Body of pancreas (tissue), 4 donors: Measurements from ENCODE around the gene NRIP2. TPM values are rescaled to one million over a fixed set of nuclear protein-coding genes. Genes with fewer than 3 reads are reported as not detected.

ENCODE experiments used
- ATAC-seq: fragments of 150-250 bp; one replicate; pipeline ENCODE4 v1.9.1; 2016
- DNase-seq, 4 donors: peaks; one replicate each; pipeline ENCODE4 v3.0.0-alpha.2; 2019
- H3K27ac ChIP-seq, 4 donors: fragments of 200-600 bp; sonication (generic); 1 replicate in 3 of 4; 2 replicates in 1 of 4; pipeline versions ENCODE4 v1.5.1 to v1.6.1; 2016 to 2019; ENCODE audit warnings: mild to moderate bottlenecking in 1 of 4, mixed read lengths in 1 of 4, moderate library complexity in 1 of 4
- H3K27me3 ChIP-seq, 2 donors: fragments of 200-600 bp; sonication (generic); one replicate each; pipeline ENCODE4 v1.6.0; 2016; ENCODE audit warnings: mild to moderate bottlenecking in 1 of 2
- H3K36me3 ChIP-seq, 2 donors: fragments of 200-600 bp; sonication (generic); replicated peaks in 1 of 2; 2 replicates each; pipeline ENCODE4 v1.5.1; 2016; ENCODE audit warnings: low read depth in 2 of 2; ENCODE audit not compliant: insufficient read depth in 1 of 2
- H3K4me1 ChIP-seq: fragments of 200-600 bp; sonication (generic); one replicate; pipeline ENCODE4 v1.6.0; 2016
- H3K4me3 ChIP-seq, 2 donors: fragments of 200-600 bp; sonication (generic); 1 replicate in 1 of 2; 2 replicates in 1 of 2; pipeline ENCODE4 v1.5.1; 2016 to 2019
- H3K9me3 ChIP-seq, 3 donors: fragments of 200-600 bp; sonication (generic); 1 replicate in 2 of 3; 2 replicates in 1 of 3; pipeline ENCODE4 v1.5.1; 2016
- CTCF ChIP-seq, 7 experiments: fragments of 450-650 bp in 4 of 7; fragments of 200-600 bp in 3 of 7; sonication (generic) in 3 of 7; IDR thresholded peaks; one replicate each; pipeline ENCODE4 v1.5.1; 2016 to 2019; ENCODE audit warnings: antibody characterized with exemption in 7 of 7
- POLR2A ChIP-seq, 3 donors: fragments of 450-650 bp; IDR thresholded peaks; one replicate each; pipeline ENCODE4 v1.6.1; 2016; ENCODE audit warnings: antibody characterized with exemption in 3 of 3, mild to moderate bottlenecking in 2 of 3
- WGBS, 2 donors: methylation state at CpG; one replicate each; pipeline ENCODE4 v1.1.5; 2017; 5-methylcytosine and 5-hydroxymethylcytosine counted together
- intact Hi-C: fragments of 100-400 bp; cut with DNase I; formaldehyde crosslinking; loops from one replicate; pipeline ENCODE4 v1.15.1; 2023
- total RNA-seq, 2 donors: library from RNA; depleted of rRNA; stranded (reverse); fragments of >200 nt; gene quantifications; one replicate each; pipeline ENCODE4 v1.1.0, GENCODE V29; 2016

Gene NRIP2
- total RNA-seq, 2 donors from 2014 or later, result 0.26 to 0.33 TPM

DNA sequence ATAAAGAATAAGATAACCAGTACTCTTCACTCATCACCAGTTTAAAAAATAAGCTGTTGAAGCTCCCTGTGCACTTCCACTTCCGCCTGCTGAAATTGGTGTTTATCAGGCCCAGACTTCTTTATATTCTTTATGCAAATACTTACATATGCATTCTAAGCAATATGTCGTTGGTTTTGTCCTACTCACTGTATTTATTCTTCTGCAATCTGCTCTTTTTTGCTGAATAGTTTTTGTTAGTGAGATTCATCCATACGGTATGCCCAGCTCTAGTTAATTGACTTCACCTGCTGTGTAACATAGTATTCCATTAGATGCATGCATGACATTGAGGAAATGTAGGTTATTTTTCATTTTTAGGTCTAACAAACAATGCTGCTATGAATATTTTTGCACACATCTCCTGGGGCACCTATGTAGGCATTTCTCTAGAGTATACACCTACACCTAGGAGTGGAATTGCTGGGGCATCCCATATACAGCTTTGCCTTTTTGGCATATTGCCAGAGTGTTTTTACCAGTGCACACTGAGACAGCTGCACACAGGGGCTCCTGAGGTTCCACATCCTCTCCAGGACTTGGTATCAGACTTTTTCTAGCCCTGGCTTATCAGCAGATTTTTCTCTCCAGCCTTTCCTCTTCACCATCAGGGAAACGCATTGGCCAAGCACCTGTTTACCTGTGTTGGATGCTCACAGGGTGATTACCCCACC is 1.0 kb upstream of the NRIP2 start:
- TF ChIP-seq CTCF (IDR thresholded peaks at IDR 0.05) (no peak), POLR2A (IDR thresholded peaks at IDR 0.05) (no peak)
- DNase-seq (no peak), ATAC-seq (no peak)
- intact Hi-C loops, result no loop called here
- Histone ChIP-seq H3K27me3 (no peaks in the 10 kb centered on the region), H3K4me1 (peaks cover 11% of the 10 kb centered on the region), H3K27ac (no peak overlapping the region), H3K36me3 (no peaks in the 10 kb centered on the region), H3K9me3 (no peaks in the 10 kb centered on the region), H3K4me3 (no peak overlapping the region)
- 71% methylated on average over 4 of the region's 4 CpGs for WGBS, 2 donors

- TF ChIP-seq CTCF (IDR thresholded peaks at IDR 0.05), result no peak
- TF ChIP-seq POLR2A (IDR thresholded peaks at IDR 0.05), result no peak
- Histone ChIP-seq H3K27ac (no peak overlapping the region), H3K4me1 (peaks cover 11% of the 10 kb centered on the region), H3K36me3 (no peaks in the 10 kb centered on the region), H3K4me3 (no peak overlapping the region), H3K27me3 (no peaks in the 10 kb centered on the region), H3K9me3 (no peaks in the 10 kb centered on the region)
- ATAC-seq (peak; percentile 22), DNase-seq (no peak)
- 84 to 87% methylated on average over 8 to 9 of the region's 9 CpGs for WGBS, 2 donors
- intact Hi-C loops, result no loop called here
Measured at GRCh38 chr12:2833810-2834209, 1.0 kb downstream of the NRIP2 start.

GRCh38 chr12:2833327-2833726 is 1.5 kb downstream of the NRIP2 start:
- no peak for DNase-seq
- no peaks in the 10 kb centered on the region for H3K27me3 ChIP-seq
- no peak for ATAC-seq
- TF ChIP-seq POLR2A (IDR thresholded peaks at IDR 0.05), result no peak
- no peak for TF ChIP-seq CTCF (IDR thresholded peaks at IDR 0.05)
- H3K4me3 ChIP-seq, result no peak overlapping the region
- H3K4me1 ChIP-seq, result peaks cover 11% of the 10 kb centered on the region
- 43 to 64% methylated on average over 5 of the region's 5 CpGs for WGBS, 2 donors
- no peaks in the 10 kb centered on the region for H3K36me3 ChIP-seq
- no peak overlapping the region for H3K27ac ChIP-seq
- intact Hi-C loops, result no loop called here
- H3K9me3 ChIP-seq, result no peaks in the 10 kb centered on the region

- DNase-seq, result no peak
- 67 to 95% methylated on average over 2 to 6 of the region's 6 CpGs for WGBS, 2 donors
- no peak for TF ChIP-seq CTCF (IDR thresholded peaks at IDR 0.05)
- no peak for TF ChIP-seq POLR2A (IDR thresholded peaks at IDR 0.05)
- intact Hi-C loops, result no loop called here
- H3K27ac ChIP-seq, result no peak overlapping the region
- no peaks in the 10 kb centered on the region for H3K36me3 ChIP-seq
- no peak for ATAC-seq
- H3K4me3 ChIP-seq, result no peak overlapping the region
- H3K27me3 ChIP-seq, result no peaks in the 10 kb centered on the region
- H3K4me1 ChIP-seq, result peaks cover 11% of the 10 kb centered on the region
- no peaks in the 10 kb centered on the region for H3K9me3 ChIP-seq
Measured at GRCh38 chr12:2832550-2833127, 2.2 kb downstream of the NRIP2 start.

DNA sequence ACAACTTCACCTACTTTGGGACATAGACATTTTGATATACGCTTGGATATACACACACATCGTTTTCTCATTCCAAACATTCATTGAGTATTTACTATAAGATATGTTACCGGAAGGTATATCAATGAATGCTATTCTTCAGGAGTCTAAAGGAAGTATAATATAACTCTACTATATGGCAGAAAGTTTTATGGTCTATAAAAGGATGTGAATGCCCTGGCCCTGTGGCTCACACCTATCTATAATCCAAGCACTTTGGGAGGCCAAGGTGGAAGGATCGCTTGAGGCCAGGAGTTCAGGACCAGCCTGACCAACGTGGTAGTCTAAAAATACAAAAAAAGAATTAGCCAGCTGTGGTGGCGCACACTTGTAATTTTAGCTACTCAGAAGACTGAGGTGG is 5.6 kb downstream of the NRIP2 start:
- Histone ChIP-seq H3K4me3 (no peak overlapping the region), H3K4me1 (peaks cover under 1% of the 10 kb centered on the region), H3K27me3 (no peaks in the 10 kb centered on the region), H3K27ac (no peak overlapping the region), H3K9me3 (no peaks in the 10 kb centered on the region), H3K36me3 (peaks cover 0 to 15% of the 10 kb centered on the region in 2 donors)
- intact Hi-C loops, result no loop called here
- DNase-seq (no peak), ATAC-seq (no peak)
- TF ChIP-seq CTCF (IDR thresholded peaks at IDR 0.05) (no peak), POLR2A (IDR thresholded peaks at IDR 0.05) (no peak)
- WGBS, 2 donors, result 92 to 93% methylated on average over 6 of the region's 6 CpGs
